WTC11 (cell line): Measurements from ENCODE around the gene DYSF. TPM values are rescaled to one million over a fixed set of nuclear protein-coding genes. Genes with fewer than 3 reads are reported as not detected.

Experiments
- ATAC-seq: fragments of 200-7000 bp; cut with Tn5 transposase; 2 replicates; pipeline ENCODE4 v1.10.0; 2021; ENCODE audit warnings: mild to moderate bottlenecking, moderate library complexity
- CTCF ChIA-PET: fragments of 300-600 bp; sonication (Branson Sonifier 250); formaldehyde crosslinking; loops from one replicate; lab custom pipeline; 2021; ENCODE audit warnings: antibody characterized with exemption; lab: Charles Lee
- POLR2A ChIA-PET: fragments of 350-600 bp; sonication (Branson Sonifier 250); formaldehyde crosslinking; loops from one replicate; lab custom pipeline; 2021; ENCODE audit warnings: antibody characterized with exemption; lab: Charles Lee
- DNase-seq: peaks from one replicate; pipeline ENCODE4 v3.0.0; 2021; ENCODE audit warnings: low spot score
- H3K27ac Mint-ChIP-seq: 2 replicates; pipeline ENCODE4 v1.8.0; 2021; ENCODE audit warnings: mixed read lengths
- H3K27me3 Mint-ChIP-seq: 2 replicates; pipeline ENCODE4 v1.8.0; 2021; ENCODE audit warnings: low read depth, mild to moderate bottlenecking, moderate library complexity, mixed read lengths
- H3K36me3 Mint-ChIP-seq: 2 replicates; pipeline ENCODE4 v1.8.0; 2021; ENCODE audit warnings: mixed read lengths
- H3K4me1 Mint-ChIP-seq: 2 replicates; pipeline ENCODE4 v1.8.0; 2022; ENCODE audit warnings: mixed read lengths
- H3K4me3 Mint-ChIP-seq: 2 replicates; pipeline ENCODE4 v1.8.0; 2021; ENCODE audit warnings: mild to moderate bottlenecking, moderate library complexity, mixed read lengths
- H3K9me3 Mint-ChIP-seq: 2 replicates; pipeline ENCODE4 v1.8.0; 2021; ENCODE audit warnings: mixed read lengths
- FOXK1 ChIP-seq: sonication (generic); formaldehyde crosslinking; IDR thresholded peaks from 2 replicates; pipeline ENCODE4 v1.8.0; 2022; ENCODE audit warnings: mild to moderate bottlenecking, moderate library complexity, missing genetic modification reagents
- IRF1 ChIP-seq: sonication (generic); formaldehyde crosslinking; IDR thresholded peaks from 2 replicates; pipeline ENCODE4 v1.8.0; 2023; ENCODE audit warnings: missing genetic modification reagents
- KAT7 ChIP-seq: sonication (generic); formaldehyde crosslinking; IDR thresholded peaks from 2 replicates; pipeline ENCODE4 v1.8.1; 2023; ENCODE audit warnings: missing genetic modification reagents, mild to moderate bottlenecking, borderline replicate concordance
- MXD4 ChIP-seq: fragments of 250-450 bp; sonication (Bioruptor Pico); IDR thresholded peaks from 2 replicates; pipeline ENCODE4 v1.8.0; 2021; ENCODE audit warnings: mild to moderate bottlenecking, moderate library complexity, borderline replicate concordance
- NR1H2 ChIP-seq: sonication (generic); formaldehyde crosslinking; IDR thresholded peaks from 2 replicates; pipeline ENCODE4 v1.9.0; 2021; ENCODE audit warnings: mild to moderate bottlenecking, moderate library complexity, missing genetic modification reagents
- NR2C2 ChIP-seq: sonication (generic); formaldehyde crosslinking; IDR thresholded peaks from 2 replicates; pipeline ENCODE4 v1.8.0; 2022; ENCODE audit warnings: mild to moderate bottlenecking, missing genetic modification reagents
- RORB ChIP-seq: fragments of 250-450 bp; sonication (Bioruptor Pico); IDR thresholded peaks from 2 replicates; pipeline ENCODE4 v1.9.0; 2021; ENCODE audit warnings: mild to moderate bottlenecking
- TEAD1 ChIP-seq: sonication (generic); formaldehyde crosslinking; IDR thresholded peaks from 2 replicates; pipeline ENCODE4 v1.8.0; 2022; ENCODE audit warnings: mild to moderate bottlenecking, missing genetic modification reagents
- TEAD4 ChIP-seq: sonication (generic); formaldehyde crosslinking; IDR thresholded peaks from 2 replicates; pipeline ENCODE4 v1.8.0; 2022; ENCODE audit warnings: mild to moderate bottlenecking, missing genetic modification reagents
- TP53 ChIP-seq: sonication (generic); formaldehyde crosslinking; IDR thresholded peaks from 2 replicates; pipeline ENCODE4 v1.8.1; 2023; ENCODE audit warnings: mild to moderate bottlenecking, missing genetic modification reagents
- ZBTB43 ChIP-seq: sonication (generic); formaldehyde crosslinking; IDR thresholded peaks from 2 replicates; pipeline ENCODE4 v1.8.1; 2023; ENCODE audit warnings: mild to moderate bottlenecking, missing genetic modification reagents
- ZNF512 ChIP-seq: sonication (generic); formaldehyde crosslinking; IDR thresholded peaks from 2 replicates; pipeline ENCODE4 v1.8.1; 2022; ENCODE audit warnings: missing genetic modification reagents, borderline replicate concordance
- ZNF532 ChIP-seq: fragments of 250-450 bp; sonication (Bioruptor Pico); IDR thresholded peaks from 2 replicates; pipeline ENCODE4 v1.9.0; 2021; ENCODE audit warnings: mild to moderate bottlenecking, borderline replicate concordance
- total RNA-seq: library from RNA; stranded (reverse); gene quantifications from 3 replicates; pipeline ENCODE4 v1.2.3, GENCODE V29; 2021
- TF ChIP-seq, protein P1 (sequence below): sonication (generic); formaldehyde crosslinking; IDR thresholded peaks from 2 replicates; pipeline ENCODE4 v1.8.0; 2022; ENCODE audit warnings: missing genetic modification reagents
- TF ChIP-seq, protein P2 (sequence below): sonication (generic); formaldehyde crosslinking; IDR thresholded peaks from 2 replicates; pipeline ENCODE4 v1.8.1; 2022; ENCODE audit warnings: mild to moderate bottlenecking, moderate library complexity, missing genetic modification reagents
- TF ChIP-seq, protein P3 (sequence below): sonication (generic); formaldehyde crosslinking; IDR thresholded peaks from 2 replicates; pipeline ENCODE4 v1.8.1; 2023; ENCODE audit warnings: mild to moderate bottlenecking, missing genetic modification reagents
- TF ChIP-seq, protein P4 (sequence below): fragments of 200-600 bp; IDR thresholded peaks from 2 replicates; pipeline ENCODE4 v1.8.0; 2022; ENCODE audit warnings: antibody characterized with exemption

The DYSF gene
- total RNA-seq, 1 experiment from 2014 or later: 14.8 TPM

DNA sequence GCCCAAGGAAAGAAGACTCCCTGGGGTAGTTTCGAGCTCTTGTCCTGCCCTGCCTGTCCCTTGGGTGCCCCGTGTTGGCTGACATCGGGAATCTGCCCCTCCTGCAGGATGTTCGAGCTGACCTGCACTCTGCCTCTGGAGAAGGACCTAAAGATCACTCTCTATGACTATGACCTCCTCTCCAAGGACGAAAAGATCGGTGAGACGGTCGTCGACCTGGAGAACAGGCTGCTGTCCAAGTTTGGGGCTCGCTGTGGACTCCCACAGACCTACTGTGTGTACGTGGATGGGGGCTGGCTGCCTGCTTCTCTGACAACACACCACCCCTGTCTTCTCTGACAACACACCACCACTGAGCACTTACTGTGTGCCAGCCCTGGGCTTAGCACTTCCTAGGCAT, 210.8 kb downstream of the DYSF start (continued):
- TF ChIP-seq, protein P1, sequence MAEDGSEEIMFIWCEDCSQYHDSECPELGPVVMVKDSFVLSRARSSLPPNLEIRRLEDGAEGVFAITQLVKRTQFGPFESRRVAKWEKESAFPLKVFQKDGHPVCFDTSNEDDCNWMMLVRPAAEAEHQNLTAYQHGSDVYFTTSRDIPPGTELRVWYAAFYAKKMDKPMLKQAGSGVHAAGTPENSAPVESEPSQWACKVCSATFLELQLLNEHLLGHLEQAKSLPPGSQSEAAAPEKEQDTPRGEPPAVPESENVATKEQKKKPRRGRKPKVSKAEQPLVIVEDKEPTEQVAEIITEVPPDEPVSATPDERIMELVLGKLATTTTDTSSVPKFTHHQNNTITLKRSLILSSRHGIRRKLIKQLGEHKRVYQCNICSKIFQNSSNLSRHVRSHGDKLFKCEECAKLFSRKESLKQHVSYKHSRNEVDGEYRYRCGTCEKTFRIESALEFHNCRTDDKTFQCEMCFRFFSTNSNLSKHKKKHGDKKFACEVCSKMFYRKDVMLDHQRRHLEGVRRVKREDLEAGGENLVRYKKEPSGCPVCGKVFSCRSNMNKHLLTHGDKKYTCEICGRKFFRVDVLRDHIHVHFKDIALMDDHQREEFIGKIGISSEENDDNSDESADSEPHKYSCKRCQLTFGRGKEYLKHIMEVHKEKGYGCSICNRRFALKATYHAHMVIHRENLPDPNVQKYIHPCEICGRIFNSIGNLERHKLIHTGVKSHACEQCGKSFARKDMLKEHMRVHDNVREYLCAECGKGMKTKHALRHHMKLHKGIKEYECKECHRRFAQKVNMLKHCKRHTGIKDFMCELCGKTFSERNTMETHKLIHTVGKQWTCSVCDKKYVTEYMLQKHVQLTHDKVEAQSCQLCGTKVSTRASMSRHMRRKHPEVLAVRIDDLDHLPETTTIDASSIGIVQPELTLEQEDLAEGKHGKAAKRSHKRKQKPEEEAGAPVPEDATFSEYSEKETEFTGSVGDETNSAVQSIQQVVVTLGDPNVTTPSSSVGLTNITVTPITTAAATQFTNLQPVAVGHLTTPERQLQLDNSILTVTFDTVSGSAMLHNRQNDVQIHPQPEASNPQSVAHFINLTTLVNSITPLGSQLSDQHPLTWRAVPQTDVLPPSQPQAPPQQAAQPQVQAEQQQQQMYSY (CRISPR knock-in tag): no peak
- TF ChIP-seq ZNF532 (CRISPR knock-in tag) (no peak), TEAD1 (CRISPR knock-in tag) (no peak)

DNA sequence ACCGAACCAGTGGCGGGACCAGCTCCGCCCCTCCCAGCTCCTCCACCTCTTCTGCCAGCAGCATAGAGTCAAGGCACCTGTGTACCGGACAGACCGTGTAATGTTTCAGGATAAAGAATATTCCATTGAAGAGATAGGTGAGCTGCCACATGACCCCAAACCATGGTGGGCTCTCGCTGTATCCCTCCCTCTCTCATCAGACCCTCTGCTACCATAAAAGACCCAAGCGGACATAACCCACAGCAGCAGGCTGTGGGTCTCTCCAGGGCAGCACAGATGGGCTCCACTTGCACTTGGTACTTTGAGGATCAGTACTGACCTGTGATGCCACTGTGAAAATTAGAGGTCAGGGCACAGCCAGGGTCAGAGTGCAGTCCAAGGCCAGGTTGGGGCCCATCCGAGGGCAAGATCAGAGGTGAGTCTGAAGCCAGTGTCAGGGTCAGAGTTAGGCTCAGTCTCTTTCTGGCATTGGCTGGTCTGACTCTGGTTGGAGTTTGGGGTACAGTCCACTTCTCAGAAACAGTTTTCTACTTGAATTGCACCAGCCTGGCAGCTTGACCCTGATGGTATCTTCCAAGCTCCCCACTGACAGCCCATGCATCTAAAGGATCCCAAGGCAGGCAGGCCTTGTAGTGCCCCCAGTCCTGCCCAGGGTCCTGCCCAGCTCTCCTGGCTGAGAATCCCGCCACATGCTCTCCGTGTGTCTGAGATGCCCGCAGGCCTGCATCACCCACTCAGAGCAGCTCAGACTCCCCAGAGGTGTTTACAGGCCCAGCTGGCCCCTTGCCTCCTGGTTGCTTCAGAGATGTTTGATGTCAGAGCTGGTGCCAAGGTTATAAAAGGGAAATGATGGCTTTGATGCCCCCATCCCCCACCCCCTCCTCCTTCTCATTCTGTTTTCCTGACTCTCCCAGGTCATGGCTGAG, 212.1 kb downstream of the DYSF start:
- Mint-ChIP-seq H3K4me3 (no peak overlapping the region), H3K36me3 (peaks cover 8% of the 10 kb centered on the region; the same call in 1 of the 2 replicates), H3K27ac (no peak overlapping the region), H3K27me3 (no peaks in the 10 kb centered on the region), H3K4me1 (no peaks in the 10 kb centered on the region), H3K9me3 (no peaks in the 10 kb centered on the region)
- CTCF ChIA-PET: interaction anchor here (1.0 to 2.1 kb wide), 3 partner anchors 108 to 132 kb away, joined by 3 to 5 read pairs (median 3); no protein-coding TSS in a partner anchor
- POLR2A ChIA-PET: no interaction called here
- TF ChIP-seq, protein P2, sequence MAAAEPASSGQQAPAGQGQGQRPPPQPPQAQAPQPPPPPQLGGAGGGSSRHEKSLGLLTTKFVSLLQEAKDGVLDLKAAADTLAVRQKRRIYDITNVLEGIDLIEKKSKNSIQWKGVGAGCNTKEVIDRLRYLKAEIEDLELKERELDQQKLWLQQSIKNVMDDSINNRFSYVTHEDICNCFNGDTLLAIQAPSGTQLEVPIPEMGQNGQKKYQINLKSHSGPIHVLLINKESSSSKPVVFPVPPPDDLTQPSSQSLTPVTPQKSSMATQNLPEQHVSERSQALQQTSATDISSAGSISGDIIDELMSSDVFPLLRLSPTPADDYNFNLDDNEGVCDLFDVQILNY (CRISPR knock-in tag): no peak
- TF ChIP-seq ZBTB43 (CRISPR knock-in tag) (no peak), FOXK1 (no peak), TP53 (CRISPR knock-in tag) (no peak), MXD4 (CRISPR knock-in tag) (no peak), NR2C2 (CRISPR knock-in tag) (no peak), KAT7 (no peak), NR1H2 (CRISPR knock-in tag) (no peak), TEAD1 (CRISPR knock-in tag) (no peak), RORB (no peak), ZNF512 (CRISPR knock-in tag) (no peak), IRF1 (CRISPR knock-in tag) (no peak), TEAD4 (CRISPR knock-in tag) (no peak)
- TF ChIP-seq, protein P3, sequence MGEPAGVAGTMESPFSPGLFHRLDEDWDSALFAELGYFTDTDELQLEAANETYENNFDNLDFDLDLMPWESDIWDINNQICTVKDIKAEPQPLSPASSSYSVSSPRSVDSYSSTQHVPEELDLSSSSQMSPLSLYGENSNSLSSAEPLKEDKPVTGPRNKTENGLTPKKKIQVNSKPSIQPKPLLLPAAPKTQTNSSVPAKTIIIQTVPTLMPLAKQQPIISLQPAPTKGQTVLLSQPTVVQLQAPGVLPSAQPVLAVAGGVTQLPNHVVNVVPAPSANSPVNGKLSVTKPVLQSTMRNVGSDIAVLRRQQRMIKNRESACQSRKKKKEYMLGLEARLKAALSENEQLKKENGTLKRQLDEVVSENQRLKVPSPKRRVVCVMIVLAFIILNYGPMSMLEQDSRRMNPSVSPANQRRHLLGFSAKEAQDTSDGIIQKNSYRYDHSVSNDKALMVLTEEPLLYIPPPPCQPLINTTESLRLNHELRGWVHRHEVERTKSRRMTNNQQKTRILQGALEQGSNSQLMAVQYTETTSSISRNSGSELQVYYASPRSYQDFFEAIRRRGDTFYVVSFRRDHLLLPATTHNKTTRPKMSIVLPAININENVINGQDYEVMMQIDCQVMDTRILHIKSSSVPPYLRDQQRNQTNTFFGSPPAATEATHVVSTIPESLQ: no peak
- TF ChIP-seq, protein P4, sequence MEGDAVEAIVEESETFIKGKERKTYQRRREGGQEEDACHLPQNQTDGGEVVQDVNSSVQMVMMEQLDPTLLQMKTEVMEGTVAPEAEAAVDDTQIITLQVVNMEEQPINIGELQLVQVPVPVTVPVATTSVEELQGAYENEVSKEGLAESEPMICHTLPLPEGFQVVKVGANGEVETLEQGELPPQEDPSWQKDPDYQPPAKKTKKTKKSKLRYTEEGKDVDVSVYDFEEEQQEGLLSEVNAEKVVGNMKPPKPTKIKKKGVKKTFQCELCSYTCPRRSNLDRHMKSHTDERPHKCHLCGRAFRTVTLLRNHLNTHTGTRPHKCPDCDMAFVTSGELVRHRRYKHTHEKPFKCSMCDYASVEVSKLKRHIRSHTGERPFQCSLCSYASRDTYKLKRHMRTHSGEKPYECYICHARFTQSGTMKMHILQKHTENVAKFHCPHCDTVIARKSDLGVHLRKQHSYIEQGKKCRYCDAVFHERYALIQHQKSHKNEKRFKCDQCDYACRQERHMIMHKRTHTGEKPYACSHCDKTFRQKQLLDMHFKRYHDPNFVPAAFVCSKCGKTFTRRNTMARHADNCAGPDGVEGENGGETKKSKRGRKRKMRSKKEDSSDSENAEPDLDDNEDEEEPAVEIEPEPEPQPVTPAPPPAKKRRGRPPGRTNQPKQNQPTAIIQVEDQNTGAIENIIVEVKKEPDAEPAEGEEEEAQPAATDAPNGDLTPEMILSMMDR: no peak
- DNase-seq (no peak), ATAC-seq (no peak)
